SK-N-SH treated with all-trans-retinoic acid at 6 μM for 48 hours (cell line): ENCODE results near the gene STX18.

Experiments used
- ATAC-seq: fragments of 200-7000 bp; cut with Tn5 transposase; 3 replicates; pipeline ENCODE4 v1.9.1; 2020; ENCODE audit warnings: mild to moderate bottlenecking, moderate library complexity
- BACH2 ChIP-seq: fragments of 250-450 bp; sonication (Bioruptor Pico); IDR thresholded peaks from 2 replicates; pipeline ENCODE4 v1.9.0; 2021; ENCODE audit warnings: mild to moderate bottlenecking, borderline replicate concordance
- CSDC2 ChIP-seq: fragments of 250-450 bp; sonication (Bioruptor Pico); IDR thresholded peaks from 2 replicates; pipeline ENCODE4 v1.5.0; 2020; ENCODE audit warnings: mild to moderate bottlenecking, moderate library complexity
- ESRRG ChIP-seq: fragments of 250-450 bp; sonication (Bioruptor Pico); IDR thresholded peaks from 2 replicates; pipeline ENCODE4 v1.6.1; 2021; ENCODE audit warnings: mild to moderate bottlenecking
- GLIS3 ChIP-seq: fragments of 250-450 bp; sonication (Bioruptor Pico); IDR thresholded peaks from 2 replicates; pipeline ENCODE4 v1.5.0; 2020; ENCODE audit warnings: mild to moderate bottlenecking, moderate library complexity
- OSR1 ChIP-seq: fragments of 250-450 bp; sonication (Bioruptor Pico); IDR thresholded peaks from 2 replicates; pipeline ENCODE4 v1.8.0; 2022; ENCODE audit warnings: moderate library complexity, mild to moderate bottlenecking, inconsistent platforms
- PATZ1 ChIP-seq: fragments of 250-450 bp; sonication (Bioruptor Pico); IDR thresholded peaks from 2 replicates; pipeline ENCODE4 v1.8.0; 2020; ENCODE audit warnings: mild to moderate bottlenecking, moderate library complexity, borderline replicate concordance
- PPARA ChIP-seq: fragments of 250-450 bp; sonication (Bioruptor Pico); IDR thresholded peaks from 2 replicates; pipeline ENCODE4 v1.5.0; 2020; ENCODE audit warnings: mild to moderate bottlenecking, borderline replicate concordance
- RARB ChIP-seq: fragments of 250-450 bp; sonication (Bioruptor Pico); IDR thresholded peaks from 2 replicates; pipeline ENCODE4 v1.8.0; 2021; ENCODE audit warnings: mild to moderate bottlenecking, moderate library complexity
- SNAI2 ChIP-seq: fragments of 250-450 bp; sonication (Bioruptor Pico); IDR thresholded peaks from 2 replicates; pipeline ENCODE4 v1.5.0; 2020; ENCODE audit warnings: mild to moderate bottlenecking, moderate library complexity
- TOX ChIP-seq: fragments of 250-450 bp; sonication (Bioruptor Pico); IDR thresholded peaks from 2 replicates; pipeline ENCODE4 v1.8.0; 2021; ENCODE audit warnings: mild to moderate bottlenecking, moderate library complexity, borderline replicate concordance
- ZC3H10 ChIP-seq: fragments of 250-450 bp; sonication (Bioruptor Pico); IDR thresholded peaks from 2 replicates; pipeline ENCODE4 v1.5.1; 2021; ENCODE audit warnings: mild to moderate bottlenecking, moderate library complexity
- ZFP3 ChIP-seq: fragments of 250-450 bp; sonication (Bioruptor Pico); IDR thresholded peaks from 2 replicates; pipeline ENCODE4 v1.5.0; 2020; ENCODE audit warnings: mild to moderate bottlenecking, moderate library complexity
- ZFP30 ChIP-seq: fragments of 450-650 bp; formaldehyde crosslinking; IDR thresholded peaks from 2 replicates; pipeline ENCODE4 v1.5.0; 2022; ENCODE audit warnings: mild to moderate bottlenecking, moderate library complexity
- ZNF565 ChIP-seq: fragments of 450-650 bp; formaldehyde crosslinking; conservative IDR thresholded peaks from 2 replicates; pipeline ENCODE4 v1.5.0; 2020; ENCODE audit warnings: low read depth, mild to moderate bottlenecking, moderate library complexity
- ZNF70 ChIP-seq: fragments of 450-650 bp; formaldehyde crosslinking; IDR thresholded peaks from 2 replicates; pipeline ENCODE4 v1.5.0; 2020; ENCODE audit warnings: mild to moderate bottlenecking, moderate library complexity
- ZNF8 ChIP-seq: fragments of 450-650 bp; formaldehyde crosslinking; IDR thresholded peaks from 2 replicates; pipeline ENCODE4 v1.5.0; 2020; ENCODE audit warnings: mild to moderate bottlenecking, moderate library complexity
- TF ChIP-seq, protein P1 (sequence below): fragments of 250-450 bp; sonication (Bioruptor Pico); IDR thresholded peaks from 2 replicates; pipeline ENCODE4 v1.5.0; 2020; ENCODE audit warnings: mild to moderate bottlenecking, moderate library complexity
- TF ChIP-seq, protein P2 (sequence below): fragments of 250-450 bp; sonication (Bioruptor Pico); IDR thresholded peaks from 2 replicates; pipeline ENCODE4 v1.5.1; 2021; ENCODE audit warnings: mild to moderate bottlenecking, moderate library complexity
- TF ChIP-seq, protein P3 (sequence below): fragments of 250-450 bp; sonication (Bioruptor Pico); IDR thresholded peaks from 2 replicates; pipeline ENCODE4 v1.5.1; 2020; ENCODE audit warnings: low read depth, mild to moderate bottlenecking, moderate library complexity

The STX18 gene

DNA sequence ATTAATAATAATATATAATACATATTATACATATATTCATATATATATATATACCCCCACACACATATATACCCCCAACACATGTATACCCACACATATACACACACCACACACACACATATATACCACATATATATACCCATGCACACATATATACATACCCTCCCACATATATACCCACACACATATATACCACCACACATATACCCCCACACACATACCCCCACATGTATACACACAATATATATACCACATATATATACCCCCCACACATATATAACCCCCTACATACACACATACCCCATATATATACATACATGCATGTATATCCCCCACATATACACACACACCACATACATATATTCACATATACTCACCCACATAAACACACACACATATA, 103.0 kb downstream of the STX18 start:
- TF ChIP-seq CSDC2 (CRISPR knock-in tag) (no peak), TOX (CRISPR knock-in tag) (no peak), SNAI2 (CRISPR knock-in tag) (no peak), PPARA (CRISPR knock-in tag) (no peak), PATZ1 (CRISPR knock-in tag) (no peak), ZFP3 (CRISPR knock-in tag) (no peak), ZNF8 (CRISPR knock-in tag) (no peak), ZC3H10 (no peak), BACH2 (CRISPR knock-in tag) (no peak)
- TF ChIP-seq, protein P1, sequence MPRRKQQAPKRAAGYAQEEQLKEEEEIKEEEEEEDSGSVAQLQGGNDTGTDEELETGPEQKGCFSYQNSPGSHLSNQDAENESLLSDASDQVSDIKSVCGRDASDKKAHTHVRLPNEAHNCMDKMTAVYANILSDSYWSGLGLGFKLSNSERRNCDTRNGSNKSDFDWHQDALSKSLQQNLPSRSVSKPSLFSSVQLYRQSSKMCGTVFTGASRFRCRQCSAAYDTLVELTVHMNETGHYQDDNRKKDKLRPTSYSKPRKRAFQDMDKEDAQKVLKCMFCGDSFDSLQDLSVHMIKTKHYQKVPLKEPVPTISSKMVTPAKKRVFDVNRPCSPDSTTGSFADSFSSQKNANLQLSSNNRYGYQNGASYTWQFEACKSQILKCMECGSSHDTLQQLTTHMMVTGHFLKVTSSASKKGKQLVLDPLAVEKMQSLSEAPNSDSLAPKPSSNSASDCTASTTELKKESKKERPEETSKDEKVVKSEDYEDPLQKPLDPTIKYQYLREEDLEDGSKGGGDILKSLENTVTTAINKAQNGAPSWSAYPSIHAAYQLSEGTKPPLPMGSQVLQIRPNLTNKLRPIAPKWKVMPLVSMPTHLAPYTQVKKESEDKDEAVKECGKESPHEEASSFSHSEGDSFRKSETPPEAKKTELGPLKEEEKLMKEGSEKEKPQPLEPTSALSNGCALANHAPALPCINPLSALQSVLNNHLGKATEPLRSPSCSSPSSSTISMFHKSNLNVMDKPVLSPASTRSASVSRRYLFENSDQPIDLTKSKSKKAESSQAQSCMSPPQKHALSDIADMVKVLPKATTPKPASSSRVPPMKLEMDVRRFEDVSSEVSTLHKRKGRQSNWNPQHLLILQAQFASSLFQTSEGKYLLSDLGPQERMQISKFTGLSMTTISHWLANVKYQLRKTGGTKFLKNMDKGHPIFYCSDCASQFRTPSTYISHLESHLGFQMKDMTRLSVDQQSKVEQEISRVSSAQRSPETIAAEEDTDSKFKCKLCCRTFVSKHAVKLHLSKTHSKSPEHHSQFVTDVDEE: no peak
- TF ChIP-seq, protein P2, sequence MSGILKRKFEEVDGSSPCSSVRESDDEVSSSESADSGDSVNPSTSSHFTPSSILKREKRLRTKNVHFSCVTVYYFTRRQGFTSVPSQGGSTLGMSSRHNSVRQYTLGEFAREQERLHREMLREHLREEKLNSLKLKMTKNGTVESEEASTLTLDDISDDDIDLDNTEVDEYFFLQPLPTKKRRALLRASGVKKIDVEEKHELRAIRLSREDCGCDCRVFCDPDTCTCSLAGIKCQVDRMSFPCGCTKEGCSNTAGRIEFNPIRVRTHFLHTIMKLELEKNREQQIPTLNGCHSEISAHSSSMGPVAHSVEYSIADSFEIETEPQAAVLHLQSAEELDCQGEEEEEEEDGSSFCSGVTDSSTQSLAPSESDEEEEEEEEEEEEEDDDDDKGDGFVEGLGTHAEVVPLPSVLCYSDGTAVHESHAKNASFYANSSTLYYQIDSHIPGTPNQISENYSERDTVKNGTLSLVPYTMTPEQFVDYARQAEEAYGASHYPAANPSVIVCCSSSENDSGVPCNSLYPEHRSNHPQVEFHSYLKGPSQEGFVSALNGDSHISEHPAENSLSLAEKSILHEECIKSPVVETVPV (CRISPR knock-in tag): no peak
- no peak for ATAC-seq

DNA sequence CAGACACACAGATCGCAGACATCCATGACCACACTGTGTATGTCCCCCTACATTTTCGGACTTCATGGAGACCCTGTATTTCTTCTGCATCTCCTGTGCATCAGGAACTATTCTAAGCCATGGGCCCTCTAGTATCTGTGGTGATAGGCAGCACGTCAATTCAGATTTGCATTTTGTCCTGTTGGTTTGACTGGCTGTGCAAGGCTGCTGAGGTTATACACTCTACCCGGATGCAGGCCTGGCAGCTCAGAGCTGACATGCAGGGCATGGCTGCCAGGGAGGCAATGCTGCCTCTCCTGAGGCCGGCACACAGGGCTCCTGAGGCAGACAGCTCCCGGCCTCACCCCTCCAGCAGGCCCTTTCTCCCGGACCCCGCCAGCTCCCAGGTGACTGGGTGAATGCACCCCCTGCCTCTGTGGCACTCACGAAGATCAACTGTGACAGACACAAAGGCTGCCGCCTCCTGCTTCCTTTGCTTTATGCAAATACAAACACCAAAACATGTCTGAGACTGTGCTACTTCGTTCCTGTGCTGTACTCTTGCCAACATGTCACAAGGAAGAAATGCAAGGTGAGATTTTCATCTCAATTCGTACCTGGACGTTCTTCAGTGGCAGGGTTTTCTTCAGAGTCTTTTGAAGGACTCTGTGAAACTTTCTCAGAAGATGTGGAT, 103.9 kb downstream of the STX18 start:
- TF ChIP-seq PATZ1 (CRISPR knock-in tag) (no peak), OSR1 (CRISPR knock-in tag) (no peak), ZNF70 (no peak), SNAI2 (CRISPR knock-in tag) (no peak), ESRRG (CRISPR knock-in tag) (no peak), ZC3H10 (no peak), ZNF565 (no peak), RARB (CRISPR knock-in tag) (no peak), ZNF8 (CRISPR knock-in tag) (no peak), GLIS3 (CRISPR knock-in tag) (no peak)
- TF ChIP-seq, protein P3, sequence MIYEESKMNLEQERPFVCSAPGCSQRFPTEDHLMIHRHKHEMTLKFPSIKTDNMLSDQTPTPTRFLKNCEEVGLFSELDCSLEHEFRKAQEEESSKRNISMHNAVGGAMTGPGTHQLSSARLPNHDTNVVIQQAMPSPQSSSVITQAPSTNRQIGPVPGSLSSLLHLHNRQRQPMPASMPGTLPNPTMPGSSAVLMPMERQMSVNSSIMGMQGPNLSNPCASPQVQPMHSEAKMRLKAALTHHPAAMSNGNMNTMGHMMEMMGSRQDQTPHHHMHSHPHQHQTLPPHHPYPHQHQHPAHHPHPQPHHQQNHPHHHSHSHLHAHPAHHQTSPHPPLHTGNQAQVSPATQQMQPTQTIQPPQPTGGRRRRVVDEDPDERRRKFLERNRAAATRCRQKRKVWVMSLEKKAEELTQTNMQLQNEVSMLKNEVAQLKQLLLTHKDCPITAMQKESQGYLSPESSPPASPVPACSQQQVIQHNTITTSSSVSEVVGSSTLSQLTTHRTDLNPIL (CRISPR knock-in tag): no peak
- TF ChIP-seq, protein P2 (CRISPR knock-in tag): no peak
- ATAC-seq: no peak

GRCh38 chr4:4436244-4436823, 105.5 kb downstream of the STX18 start:
- TF ChIP-seq ZFP30 (CRISPR knock-in tag): no peak
- TF ChIP-seq, all 23 proteins: peak for 0

More at GRCh38 chr4:4436244-4436823, 105.5 kb downstream of the STX18 start:
- no peak for ATAC-seq
